ENCODE data around the gene METTL5. TPM values are rescaled to one million over a fixed set of nuclear protein-coding genes. Genes with fewer than 3 reads are reported as not detected.

The METTL5 gene
- polyA plus RNA-seq, 3 donors, result 48.4 to 53.1 (median 51.9) TPM

DNA sequence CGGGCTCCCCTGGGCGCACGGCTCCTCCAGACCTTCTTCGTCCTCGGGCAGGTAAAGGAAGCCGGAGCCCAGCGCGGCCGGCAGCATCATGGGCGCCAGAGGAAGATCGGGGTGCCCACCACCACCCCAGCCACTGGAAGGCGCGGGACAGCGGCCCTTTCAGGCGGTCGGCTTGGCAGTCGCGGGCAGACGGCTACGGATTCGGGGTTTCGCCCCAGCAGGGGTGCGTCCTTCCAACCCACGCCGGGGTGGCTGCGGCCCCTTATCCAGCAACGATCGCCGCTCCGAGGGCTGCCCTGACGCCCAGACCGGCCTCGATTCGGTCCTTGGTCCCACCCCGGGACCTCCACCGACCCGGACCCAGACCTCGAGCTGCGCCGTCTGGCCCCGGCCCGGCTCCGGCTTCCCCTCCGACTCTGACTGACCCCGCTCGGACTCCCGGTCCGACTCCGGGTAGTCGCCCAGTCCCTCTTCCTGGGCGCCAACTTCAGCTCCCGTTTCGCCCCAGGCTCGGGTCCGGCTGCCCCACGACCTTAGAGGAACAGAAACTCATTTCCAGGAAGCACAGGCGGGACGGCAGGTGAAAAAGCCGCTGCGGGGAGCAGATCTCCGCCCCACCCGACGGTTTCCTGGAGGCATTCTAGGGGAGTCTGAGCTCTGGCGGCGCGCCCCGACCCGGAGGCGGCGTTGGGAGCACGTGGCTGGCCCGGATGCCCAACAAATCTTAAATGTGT lies 56.3 kb downstream of the METTL5 start:
- DNase-seq (ENCODE audit: extremely low read depth in 1 of 11, low read depth in 9 of 11, low spot score in 4 of 11), result no peak

DNA sequence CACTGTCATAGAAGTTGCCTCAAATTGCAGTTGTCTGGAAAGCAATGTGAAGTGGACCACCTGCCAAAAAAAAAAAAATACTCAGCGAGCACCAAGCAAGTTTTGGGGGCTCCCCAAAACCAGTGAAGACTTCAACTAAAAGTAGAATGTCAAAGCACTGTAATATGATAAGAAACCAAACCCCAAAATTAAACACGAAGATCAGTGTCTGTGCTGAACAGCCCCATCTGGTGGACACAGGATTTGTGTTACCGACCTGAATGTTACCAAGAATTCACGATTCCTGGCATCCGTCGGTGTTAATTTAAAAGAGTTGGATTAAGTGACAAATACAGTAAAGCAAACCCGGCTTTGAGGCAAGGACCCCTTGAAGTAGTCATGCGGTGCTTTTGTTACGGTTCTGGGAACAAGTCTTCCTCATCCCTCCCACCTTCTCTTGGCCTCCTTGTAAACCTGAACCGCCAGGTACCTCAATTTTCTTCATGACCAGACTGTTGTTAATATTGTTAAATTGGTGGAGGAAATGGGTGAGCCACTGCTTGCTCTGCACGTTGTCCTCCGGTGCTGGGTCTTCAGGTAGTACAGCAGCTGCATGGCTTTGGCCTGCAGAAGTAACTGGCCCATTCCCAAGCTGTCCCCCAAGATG lies 57.3 kb downstream of the METTL5 start:
- DNase-seq (ENCODE audit: extremely low read depth in 1 of 11, low read depth in 9 of 11, low spot score in 4 of 11), result peak in 7 of 11 donors; percentile 32 to 66 (median 55)

GRCh38 chr2:169765523-169765922 lies 59.2 kb downstream of the METTL5 start:
- no peak for DNase-seq (ENCODE audit: extremely low read depth in 1 of 11, low read depth in 9 of 11, low spot score in 4 of 11)

DNA sequence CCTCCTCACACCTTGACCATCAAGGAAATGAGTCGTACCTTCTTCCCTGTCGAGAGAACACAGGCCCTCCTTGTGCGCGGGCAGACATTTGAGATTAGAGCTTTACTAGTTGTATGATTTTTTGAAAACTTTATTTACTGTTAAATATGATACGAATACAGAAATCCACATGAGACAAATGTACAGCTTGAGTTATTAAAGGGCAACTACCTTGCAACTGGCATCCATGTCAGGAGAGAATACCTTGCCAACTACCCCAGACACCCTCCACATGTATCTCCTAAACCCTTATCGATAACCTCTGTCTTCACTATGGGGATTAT lies 62.8 kb downstream of the METTL5 start:
- DNase-seq (ENCODE audit: extremely low read depth in 1 of 11, low read depth in 9 of 11, low spot score in 4 of 11), result no peak

Other genes starting within 250 kb of the METTL5 start
- gene PPIG, start 240.6 kb downstream of the METTL5 start, polyA plus RNA-seq (ENCODE audit: insufficient read length in 3 of 3), result 100 to 1,000 TPM in 1 of 3 donors, 10 to 100 TPM in 2; 92.7 to 113 (median 96.7) TPM
- 1 to 10 TPM; 3.7 to 5.5 (median 3.8) TPM for gene CFAP210, start 130.5 kb downstream of the METTL5 start, polyA plus RNA-seq (ENCODE audit: insufficient read length in 3 of 3)
- gene PHOSPHO2, start 130.4 kb downstream of the METTL5 start, polyA plus RNA-seq (ENCODE audit: insufficient read length in 3 of 3), result 10 to 100 TPM; 12.5 to 19.9 (median 15.2) TPM
- 10 to 100 TPM; 28.0 to 44.8 (median 36.0) TPM for gene KLHL23, start 91.1 kb downstream of the METTL5 start, polyA plus RNA-seq (ENCODE audit: insufficient read length in 3 of 3)
- gene SSB, start 26.0 kb downstream of the METTL5 start, polyA plus RNA-seq (ENCODE audit: insufficient read length in 3 of 3), result 100 to 1,000 TPM; 167 to 226 (median 173) TPM
- 10 to 100 TPM; 32.4 to 43.6 (median 40.4) TPM for gene UBR3, start 2.5 kb upstream of the METTL5 start, polyA plus RNA-seq (ENCODE audit: insufficient read length in 3 of 3)

All from renal cortex interstitium (tissue), 11 donors.